K562 (cell line): ENCODE results near the gene DDX46. TPM values are rescaled to one million over a fixed set of nuclear protein-coding genes. Genes with fewer than 3 reads are reported as not detected.

Source experiments
- ARID1B ChIP-seq: fragments of 450-650 bp; IDR thresholded peaks from 2 replicates; pipeline ENCODE4 v1.6.1; 2016; ENCODE audit warnings: antibody characterized with exemption, mild to moderate bottlenecking, inconsistent platforms
- COPS2 ChIP-seq: fragments of 450-650 bp; conservative IDR thresholded peaks from 2 replicates; pipeline ENCODE4 v1.6.1; 2016; ENCODE audit warnings: mild to moderate bottlenecking, moderate library complexity
- FOXA1 ChIP-seq: fragments of 450-650 bp; IDR thresholded peaks from 2 replicates; pipeline ENCODE4 v1.6.1; 2016; ENCODE audit warnings: mild to moderate bottlenecking, borderline replicate concordance
- HSF4 ChIP-seq: fragments of 250-450 bp; sonication (Bioruptor Pico); IDR thresholded peaks from 2 replicates; pipeline ENCODE4 v2.1.2; 2022; ENCODE audit warnings: mild to moderate bottlenecking, moderate library complexity, borderline replicate concordance
- JUN ChIP-seq, 2 experiments: sonication (generic) in 1 of 2; formaldehyde crosslinking in 1 of 2; IDR thresholded peaks; 2 replicates each; pipeline versions ENCODE4 v1.6.1 to v1.8.0; 2012 to 2022; ENCODE audit warnings: borderline replicate concordance in 2 of 2, mild to moderate bottlenecking in 2 of 2, improper control_type of control experiment in 1 of 2, low read depth in 1 of 2, low read length in 1 of 2, missing genetic modification reagents in 1 of 2
- MAFF ChIP-seq: IDR thresholded peaks from 2 replicates; pipeline ENCODE4 v1.6.1; 2012; ENCODE audit warnings: low read length, improper control_type of control experiment
- MYNN ChIP-seq, 2 experiments: sonication (generic); formaldehyde crosslinking in 1 of 2; IDR thresholded peaks; 2 replicates each; pipeline versions ENCODE4 v1.5.0 to v1.6.1; 2016 to 2020; ENCODE audit warnings: antibody characterized with exemption in 1 of 2, missing genetic modification reagents in 1 of 2
- NFE2L1 ChIP-seq: fragments of 450-650 bp; IDR thresholded peaks from 2 replicates; pipeline ENCODE4 v1.6.1; 2016; ENCODE audit warnings: missing genetic modification characterization, low read depth, mild to moderate bottlenecking, missing compliant biosample characterization, moderate library complexity, borderline replicate concordance
- POLR3A ChIP-seq: IDR thresholded peaks from 2 replicates; pipeline ENCODE4 v1.6.1; 2011; ENCODE audit warnings: borderline replicate concordance, mild to moderate bottlenecking, moderate library complexity; ENCODE audit not compliant: insufficient read length, insufficient read depth; ENCODE audit errors: extremely low read depth
- SRF ChIP-seq, 2 experiments: fragments of 250-450, 450-650 bp in 1 of 2; sonication (Bioruptor Pico) in 1 of 2; sonication (generic) in 1 of 2; formaldehyde crosslinking; IDR thresholded peaks; 2 replicates each; pipeline versions ENCODE4 v1.5.0 to v1.5.1; 2020 to 2022; ENCODE audit warnings: mild to moderate bottlenecking in 1 of 2, missing genetic modification reagents in 1 of 2
- YBX1 ChIP-seq: fragments of 450-650 bp; IDR thresholded peaks from 2 replicates; pipeline ENCODE4 v1.7.1; 2016; ENCODE audit warnings: mild to moderate bottlenecking
- polyA plus RNA-seq, 8 experiments: library from polyadenylated mRNA; depleted of rRNA in 4 of 8; stranded (reverse) in 5 of 8; unstranded in 3 of 8; fragments of >200 nt; fragmentation: Nextera tagmentation in 2 of 8; fragmentation: Illumina TruSeq in 1 of 8; extraction: Ambion mirVana in 2 of 8; extraction: Trizol in 1 of 8; gene quantifications; 2 replicates each; pipeline versions ENCODE4 v1.2.1 to v1.2.3, GENCODE V29; 2011 to 2014; ENCODE audit warnings: inconsistent platforms in 1 of 8, missing spikeins in 1 of 8
- total RNA-seq, 7 experiments: library from RNA; depleted of rRNA in 6 of 7; stranded (reverse); fragments of >200 nt in 6 of 7; fragmentation: Illumina TruSeq in 2 of 7; extraction: Trizol in 2 of 7; gene quantifications; 2 replicates each; pipeline versions ENCODE4 v1.2.1 to v1.2.3, GENCODE V29; 2011 to 2021; ENCODE audit warnings: low replicate concordance in 1 of 7
- TF ChIP-seq, protein P1 (sequence below), 2 experiments: fragments of 450-650 bp; IDR thresholded peaks; 2 replicates each; pipeline ENCODE4 v1.6.1; 2018; ENCODE audit warnings: mild to moderate bottlenecking in 2 of 2, low read depth in 1 of 2; ENCODE audit not compliant: partially characterized antibody in 2 of 2
- TF ChIP-seq, protein P2 (sequence below): IDR thresholded peaks from 2 replicates; pipeline ENCODE4 v1.6.1; 2011; ENCODE audit warnings: borderline replicate concordance, low read depth, mild to moderate bottlenecking, moderate library complexity, low read length; ENCODE audit not compliant: insufficient read depth, poor library complexity, severe bottlenecking
- TF ChIP-seq, protein P3 (sequence below), 2 experiments: fragments of 450-650 bp; conservative IDR thresholded peaks; 2 replicates each; pipeline ENCODE4 v1.6.1; 2017; ENCODE audit warnings: mild to moderate bottlenecking in 2 of 2, moderate library complexity in 2 of 2
- TF ChIP-seq, protein P4 (sequence below): IDR thresholded peaks from 2 replicates; pipeline ENCODE4 v1.6.1; 2012; ENCODE audit warnings: low read depth, low read length, improper control_type of control experiment, borderline replicate concordance

DDX46 gene
- total and polyA plus RNA-seq, 9 of the 15 experiments (the other 6 are each of a cell fraction or from before 2014, with no cell fraction given), result 26.2 to 99.0 (median 76.4) TPM

DNA sequence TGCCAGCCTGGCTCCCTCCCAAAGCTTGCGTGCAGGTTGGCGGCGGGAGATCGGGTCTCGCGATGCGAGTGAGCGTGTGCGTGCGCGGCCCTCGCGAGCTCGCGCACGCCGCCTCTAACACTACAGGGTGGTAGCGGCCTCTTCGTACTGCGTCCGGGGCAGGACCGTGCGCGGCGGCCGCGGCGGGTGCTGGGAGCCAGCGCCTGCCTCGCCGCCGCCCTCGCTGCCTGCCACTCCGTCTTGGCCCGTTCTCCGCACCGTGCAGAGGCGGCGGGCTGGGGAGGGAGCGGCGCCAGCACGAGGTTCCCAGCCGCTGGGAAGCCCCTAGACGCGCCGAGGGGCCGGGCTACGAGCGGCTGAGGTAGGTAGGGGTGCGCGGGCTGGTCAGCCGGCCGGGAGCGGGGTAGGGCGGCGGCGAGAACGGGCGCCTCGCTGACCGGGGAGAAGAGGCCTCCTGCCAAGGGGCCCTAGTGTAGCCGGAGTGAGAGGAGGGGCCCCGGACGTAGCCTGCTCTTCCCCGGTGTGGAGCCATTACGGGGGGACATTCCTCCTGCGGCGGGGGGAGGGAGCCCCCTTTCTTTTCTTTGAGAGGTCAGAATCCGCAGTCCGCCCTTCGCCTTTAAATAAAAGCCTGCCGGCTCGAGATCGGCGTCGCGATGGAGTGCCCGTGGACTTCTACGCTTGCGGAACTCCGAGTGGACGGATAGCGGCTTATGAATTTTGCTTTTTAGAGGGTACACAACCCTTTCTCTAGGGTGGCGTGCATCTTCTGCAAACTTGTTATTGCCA is 87.5 kb downstream of the DDX46 start, which contains the start of gene C5orf24 (continued):
- TF ChIP-seq, protein P1, sequence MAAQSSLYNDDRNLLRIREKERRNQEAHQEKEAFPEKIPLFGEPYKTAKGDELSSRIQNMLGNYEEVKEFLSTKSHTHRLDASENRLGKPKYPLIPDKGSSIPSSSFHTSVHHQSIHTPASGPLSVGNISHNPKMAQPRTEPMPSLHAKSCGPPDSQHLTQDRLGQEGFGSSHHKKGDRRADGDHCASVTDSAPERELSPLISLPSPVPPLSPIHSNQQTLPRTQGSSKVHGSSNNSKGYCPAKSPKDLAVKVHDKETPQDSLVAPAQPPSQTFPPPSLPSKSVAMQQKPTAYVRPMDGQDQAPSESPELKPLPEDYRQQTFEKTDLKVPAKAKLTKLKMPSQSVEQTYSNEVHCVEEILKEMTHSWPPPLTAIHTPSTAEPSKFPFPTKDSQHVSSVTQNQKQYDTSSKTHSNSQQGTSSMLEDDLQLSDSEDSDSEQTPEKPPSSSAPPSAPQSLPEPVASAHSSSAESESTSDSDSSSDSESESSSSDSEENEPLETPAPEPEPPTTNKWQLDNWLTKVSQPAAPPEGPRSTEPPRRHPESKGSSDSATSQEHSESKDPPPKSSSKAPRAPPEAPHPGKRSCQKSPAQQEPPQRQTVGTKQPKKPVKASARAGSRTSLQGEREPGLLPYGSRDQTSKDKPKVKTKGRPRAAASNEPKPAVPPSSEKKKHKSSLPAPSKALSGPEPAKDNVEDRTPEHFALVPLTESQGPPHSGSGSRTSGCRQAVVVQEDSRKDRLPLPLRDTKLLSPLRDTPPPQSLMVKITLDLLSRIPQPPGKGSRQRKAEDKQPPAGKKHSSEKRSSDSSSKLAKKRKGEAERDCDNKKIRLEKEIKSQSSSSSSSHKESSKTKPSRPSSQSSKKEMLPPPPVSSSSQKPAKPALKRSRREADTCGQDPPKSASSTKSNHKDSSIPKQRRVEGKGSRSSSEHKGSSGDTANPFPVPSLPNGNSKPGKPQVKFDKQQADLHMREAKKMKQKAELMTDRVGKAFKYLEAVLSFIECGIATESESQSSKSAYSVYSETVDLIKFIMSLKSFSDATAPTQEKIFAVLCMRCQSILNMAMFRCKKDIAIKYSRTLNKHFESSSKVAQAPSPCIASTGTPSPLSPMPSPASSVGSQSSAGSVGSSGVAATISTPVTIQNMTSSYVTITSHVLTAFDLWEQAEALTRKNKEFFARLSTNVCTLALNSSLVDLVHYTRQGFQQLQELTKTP (IDR thresholded peaks at IDR 0.05; ENCODE audit: low read depth in 1 of 2, partially characterized antibody in 2 of 2), result no peak
- TF ChIP-seq SRF (CRISPR knock-in tag; IDR thresholded peaks at IDR 0.05) (peak in 1 of 2 experiments; percentile 87; a peak in 1 of 4 replicates), FOXA1 (no peak), MYNN (IDR thresholded peaks at IDR 0.05) (no peak; the same call in 1 of the 2 replicates), MYNN (CRISPR knock-in tag; IDR thresholded peaks at IDR 0.05) (no peak), JUN (IDR thresholded peaks at IDR 0.05; ENCODE audit: borderline replicate concordance, low read depth, low read length) (0 out of 2 replicates have a peak, but pooled peaks have one; percentile 9), JUN (CRISPR knock-in tag; IDR thresholded peaks at IDR 0.05; ENCODE audit: borderline replicate concordance) (peak; percentile 91; the same call in 1 of the 2 replicates), ARID1B (no peak), HSF4 (CRISPR knock-in tag) (no peak), POLR3A (no peak), YBX1 (no peak), NFE2L1 (tag) (no peak), COPS2 (no peak), MAFF (no peak; the same call in 1 of the 2 replicates)
- TF ChIP-seq, protein P2, sequence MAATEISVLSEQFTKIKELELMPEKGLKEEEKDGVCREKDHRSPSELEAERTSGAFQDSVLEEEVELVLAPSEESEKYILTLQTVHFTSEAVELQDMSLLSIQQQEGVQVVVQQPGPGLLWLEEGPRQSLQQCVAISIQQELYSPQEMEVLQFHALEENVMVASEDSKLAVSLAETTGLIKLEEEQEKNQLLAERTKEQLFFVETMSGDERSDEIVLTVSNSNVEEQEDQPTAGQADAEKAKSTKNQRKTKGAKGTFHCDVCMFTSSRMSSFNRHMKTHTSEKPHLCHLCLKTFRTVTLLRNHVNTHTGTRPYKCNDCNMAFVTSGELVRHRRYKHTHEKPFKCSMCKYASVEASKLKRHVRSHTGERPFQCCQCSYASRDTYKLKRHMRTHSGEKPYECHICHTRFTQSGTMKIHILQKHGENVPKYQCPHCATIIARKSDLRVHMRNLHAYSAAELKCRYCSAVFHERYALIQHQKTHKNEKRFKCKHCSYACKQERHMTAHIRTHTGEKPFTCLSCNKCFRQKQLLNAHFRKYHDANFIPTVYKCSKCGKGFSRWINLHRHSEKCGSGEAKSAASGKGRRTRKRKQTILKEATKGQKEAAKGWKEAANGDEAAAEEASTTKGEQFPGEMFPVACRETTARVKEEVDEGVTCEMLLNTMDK, result peak; percentile 10
- TF ChIP-seq, protein P3, sequence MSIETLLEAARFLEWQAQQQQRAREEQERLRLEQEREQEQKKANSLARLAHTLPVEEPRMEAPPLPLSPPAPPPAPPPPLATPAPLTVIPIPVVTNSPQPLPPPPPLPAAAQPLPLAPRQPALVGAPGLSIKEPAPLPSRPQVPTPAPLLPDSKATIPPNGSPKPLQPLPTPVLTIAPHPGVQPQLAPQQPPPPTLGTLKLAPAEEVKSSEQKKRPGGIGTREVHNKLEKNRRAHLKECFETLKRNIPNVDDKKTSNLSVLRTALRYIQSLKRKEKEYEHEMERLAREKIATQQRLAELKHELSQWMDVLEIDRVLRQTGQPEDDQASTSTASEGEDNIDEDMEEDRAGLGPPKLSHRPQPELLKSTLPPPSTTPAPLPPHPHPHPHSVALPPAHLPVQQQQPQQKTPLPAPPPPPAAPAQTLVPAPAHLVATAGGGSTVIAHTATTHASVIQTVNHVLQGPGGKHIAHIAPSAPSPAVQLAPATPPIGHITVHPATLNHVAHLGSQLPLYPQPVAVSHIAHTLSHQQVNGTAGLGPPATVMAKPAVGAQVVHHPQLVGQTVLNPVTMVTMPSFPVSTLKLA (conservative IDR thresholded peaks at IDR 0.05), result peak; percentile 41 to 70; a peak in 3 of 4 replicates
- TF ChIP-seq, protein P4, sequence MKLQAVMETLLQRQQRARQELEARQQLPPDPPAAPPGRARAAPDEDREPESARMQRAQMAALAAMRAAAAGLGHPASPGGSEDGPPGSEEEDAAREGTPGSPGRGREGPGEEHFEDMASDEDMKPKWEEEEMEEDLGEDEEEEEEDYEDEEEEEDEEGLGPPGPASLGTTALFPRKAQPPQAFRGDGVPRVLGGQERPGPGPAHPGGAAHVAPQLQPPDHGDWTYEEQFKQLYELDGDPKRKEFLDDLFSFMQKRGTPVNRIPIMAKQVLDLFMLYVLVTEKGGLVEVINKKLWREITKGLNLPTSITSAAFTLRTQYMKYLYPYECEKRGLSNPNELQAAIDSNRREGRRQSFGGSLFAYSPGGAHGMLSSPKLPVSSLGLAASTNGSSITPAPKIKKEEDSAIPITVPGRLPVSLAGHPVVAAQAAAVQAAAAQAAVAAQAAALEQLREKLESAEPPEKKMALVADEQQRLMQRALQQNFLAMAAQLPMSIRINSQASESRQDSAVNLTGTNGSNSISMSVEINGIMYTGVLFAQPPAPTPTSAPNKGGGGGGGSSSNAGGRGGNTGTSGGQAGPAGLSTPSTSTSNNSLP, result no peak
